GM19351 (cell line): Measurements from ENCODE around the gene VSTM2L.

Experiments
- ATAC-seq: cut with Tn5 transposase; IDR thresholded peaks from one replicate; pipeline ENCODE4 v1.9.1; 2021; ENCODE audit warnings: mild to moderate bottlenecking, moderate library complexity; ENCODE audit not compliant: unreplicated experiment

Gene VSTM2L

DNA sequence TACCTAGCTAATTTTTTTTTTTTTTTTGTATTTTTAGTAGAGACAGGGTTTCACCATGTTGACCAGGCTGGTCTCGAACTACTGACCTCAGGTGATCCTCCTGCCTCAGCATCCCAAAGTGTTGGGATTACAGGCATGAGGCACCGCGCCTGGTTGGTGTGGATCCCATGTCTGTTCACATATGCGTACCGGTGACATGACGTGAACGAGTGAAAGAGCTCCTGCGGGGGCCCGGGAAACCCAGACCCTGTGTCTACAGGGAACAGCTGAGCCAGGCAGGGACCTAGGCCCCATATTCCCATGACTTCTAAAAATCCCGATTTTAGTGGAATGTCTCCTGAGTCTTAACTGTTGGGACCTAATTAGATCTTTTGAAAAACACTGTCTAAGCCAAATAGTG, 33.1 kb downstream of the VSTM2L start:
- ATAC-seq, result no peak

- ATAC-seq, result no peak
Observed at GRCh38 chr20:37936451-37936850, 33.5 kb downstream of the VSTM2L start.

GRCh38 chr20:37937686-37938085, 34.8 kb downstream of the VSTM2L start:
- no peak for ATAC-seq

GRCh38 chr20:37938181-37938750, 35.3 kb downstream of the VSTM2L start:
- ATAC-seq, result no peak

DNA sequence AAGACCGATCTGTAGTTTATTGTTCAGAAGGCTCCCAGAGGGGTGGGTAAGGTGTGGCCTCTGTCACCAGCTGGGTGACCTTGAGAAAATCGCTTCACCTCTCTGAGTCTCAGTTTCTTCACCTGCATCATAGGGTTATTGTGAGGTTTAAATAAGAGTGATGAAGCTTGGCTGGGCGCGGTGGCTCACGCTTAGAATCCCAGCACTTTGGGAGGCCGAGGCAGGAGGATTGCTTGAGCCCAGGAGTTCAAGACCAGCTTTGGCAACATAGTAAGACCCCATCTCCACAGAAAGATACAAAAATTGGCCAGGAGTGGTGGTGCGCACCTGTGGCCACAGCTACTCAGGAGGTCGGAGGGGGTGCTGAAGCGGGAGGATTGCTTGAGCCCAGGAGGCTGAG, 36.0 kb downstream of the VSTM2L start:
- ATAC-seq, result no peak

DNA sequence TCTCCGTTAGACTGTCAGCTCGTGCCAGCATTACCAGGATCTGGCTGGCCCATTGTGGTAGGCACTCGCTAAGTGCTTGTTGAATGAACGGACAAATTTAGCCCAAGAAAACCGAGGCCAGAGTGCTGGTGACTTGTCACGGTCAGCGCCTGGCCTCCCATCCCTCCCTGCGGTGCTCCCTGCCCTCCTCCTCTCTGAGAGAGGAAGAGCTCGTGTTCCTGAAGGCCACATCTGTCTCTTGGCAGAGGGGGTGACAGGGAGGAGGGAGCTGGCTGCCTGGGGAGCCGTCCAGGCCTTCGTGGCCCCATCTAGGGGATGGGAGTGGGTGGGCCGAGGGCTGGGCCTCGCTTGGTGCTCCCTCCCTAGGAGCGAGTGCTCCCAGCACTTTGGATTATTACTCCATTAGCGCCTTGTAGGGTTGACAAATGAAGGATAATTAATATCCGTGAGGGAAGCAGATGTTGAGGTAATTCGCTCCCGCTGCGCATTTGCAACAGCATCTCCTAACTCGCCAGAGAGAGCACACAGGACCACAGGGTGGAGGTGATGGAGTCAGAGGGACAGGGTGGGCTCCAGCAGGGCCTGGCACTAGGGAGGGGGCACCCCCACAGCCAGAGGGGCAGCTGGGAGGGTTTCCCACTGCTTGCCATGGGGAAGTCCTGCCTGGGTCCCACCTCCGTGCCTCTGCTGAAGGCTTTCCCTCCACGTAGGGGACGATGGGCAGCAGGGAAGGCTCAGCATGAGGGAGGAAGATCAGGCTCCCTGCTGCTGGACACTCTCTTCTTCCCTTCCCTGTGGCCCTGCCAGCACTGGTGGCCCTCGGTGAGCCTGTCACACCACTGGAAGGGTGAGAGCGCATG, 37.0 kb downstream of the VSTM2L start:
- no peak for ATAC-seq

DNA sequence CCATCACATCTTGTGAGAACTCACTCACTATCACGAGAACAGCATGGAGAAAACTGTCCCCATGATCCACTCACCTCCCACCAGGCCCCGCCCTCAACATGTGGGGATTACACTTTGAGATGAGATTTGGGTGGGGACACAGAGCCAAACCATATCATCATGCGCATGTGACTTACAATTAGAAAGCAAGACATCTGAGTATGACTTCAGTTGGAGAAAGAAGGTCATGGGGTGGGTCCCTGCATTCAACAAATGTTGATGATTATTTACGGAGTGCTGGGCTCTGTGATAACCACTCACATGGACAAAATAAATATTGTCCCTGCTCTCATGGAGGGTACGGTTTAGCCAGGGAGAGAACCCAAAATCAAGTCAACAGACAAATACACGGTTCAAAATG, 37.9 kb downstream of the VSTM2L start:
- no peak for ATAC-seq

DNA sequence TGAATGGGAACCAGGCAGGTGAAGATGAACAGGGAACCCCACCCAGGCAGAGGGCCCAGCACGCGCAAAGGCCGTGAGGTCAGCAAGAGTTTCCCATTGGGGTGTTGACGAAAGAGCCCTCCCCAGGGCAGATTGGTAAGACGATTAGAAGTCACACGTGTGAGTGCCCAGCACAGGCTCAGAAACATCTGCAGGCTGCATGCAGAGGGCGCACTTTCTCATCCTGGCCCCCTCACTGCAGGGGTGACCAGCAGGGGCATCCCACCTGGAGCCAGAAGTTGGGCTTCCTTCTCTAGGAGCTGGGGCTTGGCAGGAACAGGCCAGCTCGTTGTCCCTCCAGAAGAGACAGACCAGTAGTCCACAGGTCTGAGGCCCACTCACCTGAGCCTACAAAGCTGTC, 38.4 kb downstream of the VSTM2L start:
- no peak for ATAC-seq

GRCh38 chr20:37941992-37942391, 39.1 kb downstream of the VSTM2L start:
- no peak for ATAC-seq

DNA sequence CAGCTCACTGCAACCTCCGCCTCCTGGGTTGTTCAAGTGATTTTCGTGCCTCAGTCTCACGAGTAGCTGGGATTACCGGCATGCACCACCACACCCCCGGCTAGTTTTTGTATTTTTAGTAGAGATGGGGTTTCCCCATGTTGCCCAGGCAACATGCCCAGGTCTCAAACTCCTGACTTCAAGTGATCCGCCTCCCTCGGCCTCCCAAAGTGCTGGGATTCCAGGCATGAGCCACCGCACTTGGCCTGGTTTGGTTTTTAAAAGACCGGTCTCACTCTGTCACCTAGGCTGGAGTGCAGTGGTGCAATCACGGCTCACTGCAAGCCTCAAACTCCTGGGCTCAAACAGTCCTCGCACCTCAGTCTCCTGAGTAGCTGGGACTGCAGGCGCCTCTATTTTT, 40.1 kb downstream of the VSTM2L start:
- no peak for ATAC-seq

DNA sequence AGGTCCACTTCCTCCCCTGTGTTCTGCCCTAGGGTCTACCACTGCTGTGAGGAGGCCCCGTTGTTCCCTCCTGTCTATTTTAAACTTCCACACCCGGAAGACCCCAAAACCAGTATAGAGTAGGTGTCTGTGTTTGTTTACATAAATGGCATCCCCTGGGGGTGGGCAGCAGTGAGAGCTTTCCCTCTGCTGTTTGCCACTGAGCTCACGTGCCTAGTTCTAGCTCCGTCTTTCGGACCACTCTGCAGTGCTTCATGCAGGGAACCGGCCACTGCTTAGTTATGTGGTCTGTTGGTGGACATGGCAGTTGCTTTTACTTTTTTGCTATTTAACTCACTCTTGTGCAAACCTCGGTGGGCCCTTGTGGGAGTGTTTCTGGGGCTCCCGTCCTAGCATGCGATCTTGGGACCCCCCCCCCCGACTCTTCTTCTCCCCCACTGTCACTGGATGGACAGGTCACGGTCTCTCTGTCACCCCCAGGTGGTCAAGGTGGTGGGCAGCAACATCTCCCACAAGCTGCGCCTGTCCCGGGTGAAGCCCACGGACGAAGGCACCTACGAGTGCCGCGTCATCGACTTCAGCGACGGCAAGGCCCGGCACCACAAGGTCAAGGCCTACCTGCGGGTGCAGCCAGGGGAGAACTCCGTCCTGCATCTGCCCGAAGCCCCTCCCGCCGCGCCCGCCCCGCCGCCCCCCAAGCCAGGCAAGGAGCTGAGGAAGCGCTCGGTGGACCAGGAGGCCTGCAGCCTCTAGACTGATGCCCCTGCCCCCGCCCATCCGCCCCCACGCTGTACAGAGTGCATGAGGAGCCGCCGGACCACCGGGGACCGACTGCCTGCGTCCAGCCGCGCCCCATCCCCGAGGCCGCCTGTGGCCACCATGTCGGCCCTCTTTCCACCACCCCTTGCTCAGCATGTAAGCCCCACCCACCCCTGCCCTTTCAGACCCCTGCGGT, 40.9 kb downstream of the VSTM2L start:
- no peak for ATAC-seq

- no peak for ATAC-seq
Observed at GRCh38 chr20:37944456-37944981, 41.6 kb downstream of the VSTM2L start.

- no peak for ATAC-seq
Observed at GRCh38 chr20:37945091-37945547, 42.2 kb downstream of the VSTM2L start.

- no peak for ATAC-seq
Observed at GRCh38 chr20:37946946-37947345, 44.0 kb downstream of the VSTM2L start.

GRCh38 chr20:37947943-37948342, 45.0 kb downstream of the VSTM2L start:
- ATAC-seq, result no peak

DNA sequence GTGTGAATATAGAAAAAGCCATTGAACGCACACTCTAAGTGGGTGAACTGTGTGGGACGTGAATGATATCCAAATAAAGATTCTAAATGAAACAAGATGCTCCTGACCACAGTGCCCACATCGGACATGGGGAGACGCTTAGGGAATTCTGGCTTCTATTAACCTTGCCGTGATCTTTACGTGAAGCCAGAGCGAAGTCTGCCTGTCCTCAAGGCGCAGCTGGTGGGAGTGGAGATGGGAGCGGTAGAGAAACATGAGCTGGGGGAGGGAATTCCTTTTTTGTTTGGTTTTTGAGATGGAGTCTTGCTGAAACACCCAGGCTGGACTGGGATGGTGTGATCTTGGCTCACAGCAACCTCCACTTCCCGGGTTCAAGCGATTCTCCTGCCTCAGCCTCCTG, 46.0 kb downstream of the VSTM2L start:
- no peak for ATAC-seq

- no peak for ATAC-seq
Observed at GRCh38 chr20:37954190-37954589, 51.3 kb downstream of the VSTM2L start.

DNA sequence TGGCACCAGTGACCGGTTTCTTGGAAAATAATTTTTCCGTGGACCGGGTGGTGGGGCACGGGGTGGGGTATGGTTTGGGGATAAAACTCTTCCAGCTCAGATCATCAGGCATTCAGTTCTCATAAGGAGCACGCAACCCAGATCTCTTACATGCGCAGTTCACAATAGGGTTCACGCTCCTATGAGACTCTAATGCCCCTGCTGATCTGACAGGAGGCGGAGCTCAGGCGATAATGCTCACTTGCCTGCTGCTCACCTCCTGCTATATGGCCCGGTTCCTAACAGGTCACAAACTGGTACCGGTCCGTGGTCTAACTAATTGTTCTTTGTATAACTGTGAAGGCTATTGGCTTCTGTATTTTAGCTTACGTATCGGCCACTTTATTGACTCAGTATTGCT, 51.7 kb downstream of the VSTM2L start:
- ATAC-seq, result no peak

DNA sequence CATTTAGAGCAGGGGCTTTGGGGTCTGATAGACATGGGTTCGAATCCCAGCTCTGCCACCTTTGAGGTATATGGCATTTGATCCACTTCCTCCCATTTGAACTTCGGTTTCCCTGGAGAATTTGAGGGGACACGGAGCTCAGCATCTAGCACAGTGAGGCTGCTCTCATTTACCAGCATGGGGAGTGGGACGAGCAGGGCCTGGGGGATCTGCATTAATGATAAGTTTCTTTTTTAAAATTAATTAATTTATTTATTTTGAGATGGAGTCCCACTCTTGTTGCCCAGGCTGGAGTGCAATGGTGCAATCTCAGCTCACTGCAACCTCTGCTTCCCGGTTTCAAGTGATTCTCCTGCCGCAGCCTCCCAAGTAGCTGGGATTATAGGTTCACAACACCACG, 52.6 kb downstream of the VSTM2L start:
- no peak for ATAC-seq

GRCh38 chr20:37956107-37956585, 53.2 kb downstream of the VSTM2L start:
- ATAC-seq, result no peak
